ENCODE results near the gene EXOG.

DNA sequence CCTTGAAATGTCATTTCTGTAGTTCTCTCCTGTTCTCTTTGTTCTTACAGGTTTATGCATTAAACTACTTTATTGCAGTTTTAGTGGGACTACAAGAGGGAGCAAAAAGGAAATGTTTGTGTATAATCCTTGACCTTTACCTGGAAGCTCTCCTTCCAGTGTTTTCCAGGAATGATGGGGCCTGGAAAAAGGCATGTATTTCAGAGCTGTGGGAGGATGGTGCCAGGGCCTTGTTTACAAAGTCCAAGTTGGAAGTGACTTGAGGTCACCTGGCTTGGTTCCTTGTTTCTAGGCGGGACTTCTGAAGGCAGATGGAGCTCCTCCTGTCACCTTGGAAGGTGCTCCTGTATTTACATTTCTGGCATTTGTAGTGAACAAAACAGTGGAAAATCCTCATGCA, 27.4 kb upstream of the EXOG start:
- TF ChIP-seq POLR2A (IDR thresholded peaks at IDR 0.05): no peak
- no peak for TF ChIP-seq CTCF (IDR thresholded peaks at IDR 0.05 in 8 of 11, conservative IDR thresholded peaks at IDR 0.05 in 3 of 11)

Measured in spleen (tissue), 7 donors.